ENCODE measurements around the gene DHPS. TPM values are rescaled to one million over a fixed set of nuclear protein-coding genes. Genes with fewer than 3 reads are reported as not detected.

Gene DHPS
- 187 and 200 TPM in 2 replicates for total RNA-seq
- total RNA-seq (2013) = 114 TPM
- polyA plus RNA-seq = 204 and 216 TPM in 2 replicates
- polyA minus RNA-seq = 91.4 and 112 TPM in 2 replicates

DNA sequence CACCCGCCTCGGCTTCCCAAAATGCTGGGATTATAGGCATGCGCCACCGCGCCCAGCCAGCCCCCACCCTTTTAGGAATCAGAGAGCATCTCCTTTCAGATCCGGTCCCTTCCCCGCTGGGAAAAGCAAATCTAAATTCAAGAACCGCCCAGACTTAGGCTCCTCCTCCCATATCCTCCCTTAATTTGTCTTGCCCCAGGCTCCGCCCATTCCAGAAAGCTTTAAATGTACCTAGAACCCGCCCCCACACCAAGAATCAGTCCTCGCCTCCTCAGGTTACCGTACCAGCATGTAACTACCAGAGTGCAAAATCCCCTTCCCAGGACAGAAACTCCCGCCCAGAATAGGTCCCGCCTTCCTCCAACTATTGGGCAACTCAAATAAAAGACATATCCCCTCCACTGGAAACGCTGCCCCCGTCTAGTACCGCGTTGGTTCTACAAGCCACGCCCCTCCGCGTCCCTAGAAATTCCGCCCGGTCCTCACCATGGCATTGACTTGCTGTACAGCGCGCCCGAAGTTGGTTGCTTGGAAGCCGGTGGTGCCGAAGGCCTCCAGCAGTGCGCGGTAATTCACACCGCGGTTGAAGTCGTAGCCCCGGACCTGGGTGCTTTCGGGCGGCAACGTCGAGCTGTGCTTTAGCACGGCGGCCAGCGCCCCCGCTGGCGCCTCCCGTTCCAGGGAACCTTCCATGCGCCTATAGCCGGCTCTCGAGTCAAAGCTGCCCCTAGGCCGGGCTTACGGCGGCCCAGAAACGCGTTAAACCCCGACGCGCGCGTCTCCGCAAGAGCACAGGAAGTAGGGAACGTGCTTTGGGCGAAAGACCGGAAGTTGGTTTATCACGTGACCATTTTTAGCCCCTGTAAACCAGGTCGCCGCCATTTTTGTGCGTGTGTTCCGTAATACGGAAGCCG is at the start of gene DHPS:
TSS of gene DHPS (minus strand) at position 807 of the 914 bp plus-strand sequence. CDS start at position 693, 114 bp downstream.
- WGBS (ENCODE audit: insufficient coverage) = under 1% methylated on average over 68 of the region's 68 CpGs
- Mint-ChIP-seq H3K27ac (peak within 1 kb of the TSS; percentile 94), H3K9me3 (ENCODE audit: insufficient read depth) (no peaks in the 10 kb centered on the region), H3K4me3 (peak within 1 kb of the TSS; percentile 93), H3K27me3 (no peaks in the 10 kb centered on the region), H3K4me1 (peaks cover 24% of the 10 kb centered on the region)
- Histone ChIP-seq H3K27me3 (replicated peaks in 1 of 4; ENCODE audit: control extremely low read depth in 1 of 4, control insufficient read depth in 3 of 4, insufficient read depth in 4 of 4, low read length in 3 of 4) (no peaks in the 10 kb centered on the region), H3K4me2 (replicated peaks; ENCODE audit: low read depth, low read length, poor library complexity, severe bottlenecking) (peak within 1 kb of the TSS; percentile 89), H3K4me3 (ENCODE audit: control extremely low read depth in 1 of 5, extremely low read depth in 1 of 5, insufficient read depth in 1 of 5, low read depth in 2 of 5, low read length in 4 of 5) (peak within 1 kb of the TSS; percentile 73 to 90 (median 86)), H3K9me3 (ENCODE audit: control extremely low read depth in 1 of 3, control insufficient read depth in 2 of 3, insufficient read depth in 1 of 3, low read length in 2 of 3) (no peaks in the 10 kb centered on the region), H2AFZ (ENCODE audit: insufficient read depth, low read depth, low read length, poor library complexity, severe bottlenecking) (peak within 1 kb of the TSS; percentile 89), H3K79me2 (ENCODE audit: control insufficient read depth, insufficient read depth, low read length) (peaks cover 40% of the 10 kb centered on the region), H3K9ac (ENCODE audit: low read length) (peak within 1 kb of the TSS; percentile 87), H3K27ac (ENCODE audit: low read length in 2 of 2) (peak within 1 kb of the TSS; percentile 89 to 95), H3K4me1 (ENCODE audit: control insufficient read depth in 2 of 2, insufficient read depth in 2 of 2, low read length in 2 of 2) (peaks cover 9 to 16% of the 10 kb centered on the region in 2 donors), H4K20me1 (ENCODE audit: control insufficient read depth, insufficient read depth, low read length, poor library complexity, severe bottlenecking) (peaks cover 27% of the 10 kb centered on the region), H3K36me3 (replicated peaks in 1 of 2; ENCODE audit: control extremely low read depth in 1 of 2, control insufficient read depth in 1 of 2, extremely low read depth in 1 of 2, insufficient read depth in 2 of 2, low read length in 1 of 2) (peaks cover 5 to 34% of the 10 kb centered on the region in 2 experiments)
- TF ChIP-seq, protein P1, sequence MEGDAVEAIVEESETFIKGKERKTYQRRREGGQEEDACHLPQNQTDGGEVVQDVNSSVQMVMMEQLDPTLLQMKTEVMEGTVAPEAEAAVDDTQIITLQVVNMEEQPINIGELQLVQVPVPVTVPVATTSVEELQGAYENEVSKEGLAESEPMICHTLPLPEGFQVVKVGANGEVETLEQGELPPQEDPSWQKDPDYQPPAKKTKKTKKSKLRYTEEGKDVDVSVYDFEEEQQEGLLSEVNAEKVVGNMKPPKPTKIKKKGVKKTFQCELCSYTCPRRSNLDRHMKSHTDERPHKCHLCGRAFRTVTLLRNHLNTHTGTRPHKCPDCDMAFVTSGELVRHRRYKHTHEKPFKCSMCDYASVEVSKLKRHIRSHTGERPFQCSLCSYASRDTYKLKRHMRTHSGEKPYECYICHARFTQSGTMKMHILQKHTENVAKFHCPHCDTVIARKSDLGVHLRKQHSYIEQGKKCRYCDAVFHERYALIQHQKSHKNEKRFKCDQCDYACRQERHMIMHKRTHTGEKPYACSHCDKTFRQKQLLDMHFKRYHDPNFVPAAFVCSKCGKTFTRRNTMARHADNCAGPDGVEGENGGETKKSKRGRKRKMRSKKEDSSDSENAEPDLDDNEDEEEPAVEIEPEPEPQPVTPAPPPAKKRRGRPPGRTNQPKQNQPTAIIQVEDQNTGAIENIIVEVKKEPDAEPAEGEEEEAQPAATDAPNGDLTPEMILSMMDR (IDR thresholded peaks at IDR 0.05) = no peak
- TF ChIP-seq EZH2 (IDR thresholded peaks at IDR 0.05; ENCODE audit: borderline replicate concordance, insufficient read depth, low read depth, low read length, poor library complexity, severe bottlenecking) = no peak
- ATAC-seq (ENCODE audit: low read depth) (peak; percentile 75), DNase-seq (peak; percentile 98)
- intact Hi-C loops (cut with micrococcal nuclease) = loop anchor here (1.0 kb wide), 4 partner anchors 12 to 53 kb away; partner anchors contain the start of genes FBXW9 and TRIR
- ChIA-PET POLR2A (interaction anchor here (0.5 to 2.1 kb wide), 18 partner anchors 13 to 1254 kb away, joined by 3 to 16 read pairs (median 4); partner anchors contain the start of genes FBXW9, JUNB, MAN2B1 and TNPO2), CTCF (interaction anchor here (0.7 to 1.4 kb wide), 15 partner anchors 9 to 191 kb away, joined by 3 to 6 read pairs (median 4); partner anchors contain the start of genes FBXW9 and TNPO2)
